Measurements from ENCODE around the gene PPP1R27. TPM values are rescaled to one million over a fixed set of nuclear protein-coding genes. Genes with fewer than 3 reads are reported as not detected.
A peak's percentile ranks its signal among the peaks of the same experiment; 100 is the strongest.

Gene PPP1R27
- polyA plus RNA-seq, 2 of the 4 experiments (the other 2 are of a cell fraction): 0.09 TPM; not detected in 1

- ATAC-seq (peak; percentile 0 to 2; a peak in 5 of 6 replicates), FAIRE-seq (no peak), DNase-seq (ENCODE audit: low read depth in 1 of 2, low spot score in 1 of 2) (no peak)
- peak overlapping the region; percentile 97; the same call in 2 of the 3 replicates for H3K4me2 ChIP-seq
- H3K9me3 ChIP-seq: no peaks in the 10 kb centered on the region
- POLR2A ChIA-PET: interaction anchor here (0.7 to 1.8 kb wide), 5 partner anchors 17 to 154 kb away, joined by 3 to 6 read pairs (median 3); partner anchors contain the start of genes MCRIP1 and SLC25A10
- peak overlapping the region; percentile 97 to 100; a peak in 4 of 6 replicates for H3K27ac ChIP-seq
- CTCF ChIA-PET: interaction anchor here (0.7 to 3.0 kb wide), 11 partner anchors 17 to 164 kb away, joined by 3 to 17 read pairs (median 3); partner anchors contain the start of gene MAFG
- no peak for TF ChIP-seq ESRRA (IDR thresholded peaks at IDR 0.05; ENCODE audit: borderline replicate concordance, low read length)
- no peak for TF ChIP-seq HES2 (IDR thresholded peaks at IDR 0.05)
- TF ChIP-seq NPAS2 (CRISPR knock-in tag; IDR thresholded peaks at IDR 0.05; ENCODE audit: borderline replicate concordance): no peak
- no peak for TF ChIP-seq EHF (CRISPR knock-in tag; IDR thresholded peaks at IDR 0.05)
- peak; percentile 16 for TF ChIP-seq FOSB (CRISPR knock-in tag; IDR thresholded peaks at IDR 0.05)
- no peak for TF ChIP-seq SREBF2 (IDR thresholded peaks at IDR 0.05)
- no peak for TF ChIP-seq NFE2L2 (conservative IDR thresholded peaks at IDR 0.05; ENCODE audit: low read length)
- no peak for TF ChIP-seq FOSL2 (IDR thresholded peaks at IDR 0.05)
- TF ChIP-seq FOSL2 (CRISPR knock-in tag; IDR thresholded peaks at IDR 0.05): 0 out of 2 replicates have a peak, but pooled peaks have one; percentile 6
- no peak for TF ChIP-seq BHLHE40 (IDR thresholded peaks at IDR 0.05; ENCODE audit: low read depth, low read length)
- no peak for TF ChIP-seq TP53 (CRISPR knock-in tag; IDR thresholded peaks at IDR 0.05)
- TF ChIP-seq BCL3 (IDR thresholded peaks at IDR 0.05): no peak
- no peak for TF ChIP-seq HOXB5 (CRISPR knock-in tag; IDR thresholded peaks at IDR 0.05)
- TF ChIP-seq E2F6 (IDR thresholded peaks at IDR 0.05; ENCODE audit: borderline replicate concordance, low read depth): peak; percentile 9; the same call in 1 of the 2 replicates
- no peak for TF ChIP-seq ZFP36 (IDR thresholded peaks at IDR 0.05; ENCODE audit: borderline replicate concordance, partially characterized antibody)
- no peak for TF ChIP-seq MAZ (IDR thresholded peaks at IDR 0.05; ENCODE audit: borderline replicate concordance, low read depth, low read length)
- peak; percentile 77 for TF ChIP-seq TFCP2L1 (CRISPR knock-in tag; IDR thresholded peaks at IDR 0.05)
- no peak for TF ChIP-seq CHD4 (IDR thresholded peaks at IDR 0.05; ENCODE audit: borderline replicate concordance)
- no peak for TF ChIP-seq ZNF302 (CRISPR knock-in tag; IDR thresholded peaks at IDR 0.05)
- no peak for TF ChIP-seq KDM1A (IDR thresholded peaks at IDR 0.05; ENCODE audit: low read depth)
- no peak for TF ChIP-seq EHMT2 (IDR thresholded peaks at IDR 0.05; ENCODE audit: low read depth)
- 0 out of 2 replicates have a peak, but pooled peaks have one; percentile 25 for TF ChIP-seq HOXA7 (CRISPR knock-in tag; IDR thresholded peaks at IDR 0.05)
- no peak for TF ChIP-seq PHF8 (IDR thresholded peaks at IDR 0.05; ENCODE audit: borderline replicate concordance, low read depth)
- no peak for TF ChIP-seq NR3C1 (IDR thresholded peaks at IDR 0.05)
- no peak for TF ChIP-seq ELK1 (IDR thresholded peaks at IDR 0.05; ENCODE audit: low read depth, low read length)
- no peak for TF ChIP-seq ZC3H11A (IDR thresholded peaks at IDR 0.05)
- TF ChIP-seq POLR2A (IDR thresholded peaks at IDR 0.05; ENCODE audit: low read length): peak; percentile 7; the same call in 1 of the 2 replicates
- no peak for TF ChIP-seq JUNB (IDR thresholded peaks at IDR 0.05)
- TF ChIP-seq RARB (CRISPR knock-in tag; IDR thresholded peaks at IDR 0.05): no peak
- TF ChIP-seq PBX3 (IDR thresholded peaks at IDR 0.05): no peak
- TF ChIP-seq POLR2AphosphoS2 (conservative IDR thresholded peaks at IDR 0.05; ENCODE audit: low read length): peak; percentile 70; the same call in 1 of the 2 replicates
- TF ChIP-seq HDAC2 (IDR thresholded peaks at IDR 0.05): no peak
- no peak for TF ChIP-seq ZSCAN20 (CRISPR knock-in tag; IDR thresholded peaks at IDR 0.05)
- TF ChIP-seq JUN (IDR thresholded peaks at IDR 0.05): no peak
- TF ChIP-seq RNF2 (IDR thresholded peaks at IDR 0.05; ENCODE audit: borderline replicate concordance, low read depth): no peak
- TF ChIP-seq HEYL (CRISPR knock-in tag; IDR thresholded peaks at IDR 0.05): no peak
- TF ChIP-seq EP300 (IDR thresholded peaks at IDR 0.05): no peak
- TF ChIP-seq RAD21 (conservative IDR thresholded peaks at IDR 0.05 in 1 of 2, IDR thresholded peaks at IDR 0.05 in 1 of 2): no peak
- no peak for TF ChIP-seq KDM5A (IDR thresholded peaks at IDR 0.05)
- H3K4me1 ChIP-seq: peaks cover 61% of the 10 kb centered on the region
- H3K4me3 ChIP-seq: no peak overlapping the region
- WGBS (ENCODE audit: missing lambda C conversion rate): 94% methylated on average over 18 of the region's 18 CpGs
These were observed 31.8 kb upstream of the PPP1R27 start for GRCh38 chr17:81866440-81867169.

Measured in A549 (cell line).